VCaP (cell line): ENCODE data around the gene KAZN.

ENCODE experiments used
- H3K27ac ChIP-seq: fragments of 450-650 bp; 2 replicates; pipeline ENCODE4 v1.5.1; 2017
- CTCF ChIP-seq: fragments of 450-650 bp; conservative IDR thresholded peaks from 2 replicates; pipeline ENCODE4 v1.5.1; 2017; ENCODE audit warnings: mild to moderate bottlenecking, moderate library complexity

KAZN gene

GRCh38 chr1:14851760-14852159, 253.3 kb downstream of the KAZN start:
- no peak overlapping the region for H3K27ac ChIP-seq
- no peak for TF ChIP-seq CTCF

- TF ChIP-seq CTCF: no peak
These were observed 253.8 kb downstream of the KAZN start for GRCh38 chr1:14852291-14852690.

GRCh38 chr1:14853518-14853917, 255.0 kb downstream of the KAZN start:
- no peak for TF ChIP-seq CTCF
- no peak overlapping the region for H3K27ac ChIP-seq

More at GRCh38 chr1:14852291-14852690, 253.8 kb downstream of the KAZN start:
- no peak overlapping the region for H3K27ac ChIP-seq

- H3K27ac ChIP-seq: no peak overlapping the region
- no peak for TF ChIP-seq CTCF
These were observed 256.8 kb downstream of the KAZN start for GRCh38 chr1:14855268-14855667.

GRCh38 chr1:14855801-14856200, 257.3 kb downstream of the KAZN start:
- no peak overlapping the region for H3K27ac ChIP-seq
- TF ChIP-seq CTCF: no peak

- H3K27ac ChIP-seq: no peak overlapping the region
- TF ChIP-seq CTCF: no peak
These were observed 259.1 kb downstream of the KAZN start for GRCh38 chr1:14857436-14858195.

GRCh38 chr1:14862114-14862771, 263.8 kb downstream of the KAZN start:
- no peak overlapping the region for H3K27ac ChIP-seq
- TF ChIP-seq CTCF: no peak
